GM21529 (cell line): ENCODE measurements around the gene PLAAT4.
"Not testable (repeated sequence)": the region's sequence is repeated elsewhere in the genome, so short reads cannot be mapped to it uniquely, and the experiment has no call there.

Experiments
- ATAC-seq: cut with Tn5 transposase; IDR thresholded peaks from one replicate; pipeline ENCODE4 v1.9.1; 2021; ENCODE audit not compliant: unreplicated experiment

The PLAAT4 gene

GRCh38 chr11:63510360-63511047 is 26.1 kb upstream of the PLAAT4 start:
- no peak for ATAC-seq

GRCh38 chr11:63511048-63511748 is 25.4 kb upstream of the PLAAT4 start:
- no peak for ATAC-seq

GRCh38 chr11:63512816-63513215 is 23.8 kb upstream of the PLAAT4 start:
- no peak for ATAC-seq

GRCh38 chr11:63516109-63516508 is 20.5 kb upstream of the PLAAT4 start:
- no peak for ATAC-seq

- ATAC-seq: no peak
Measured at GRCh38 chr11:63517156-63517555, 19.5 kb upstream of the PLAAT4 start.

GRCh38 chr11:63518548-63518947 is 18.1 kb upstream of the PLAAT4 start:
- no peak for ATAC-seq

GRCh38 chr11:63520606-63521170 is 15.9 kb upstream of the PLAAT4 start:
- ATAC-seq: no peak

- no peak for ATAC-seq
Measured at GRCh38 chr11:63521896-63522295, 14.7 kb upstream of the PLAAT4 start.

- no peak for ATAC-seq
Measured at GRCh38 chr11:63523151-63523550, 13.5 kb upstream of the PLAAT4 start.

- ATAC-seq: no peak
Measured at GRCh38 chr11:63527667-63528066, 8.9 kb upstream of the PLAAT4 start.

- not testable (repeated sequence) for ATAC-seq
Measured at GRCh38 chr11:63528156-63528555, 8.5 kb upstream of the PLAAT4 start.

GRCh38 chr11:63528729-63529278 is 7.8 kb upstream of the PLAAT4 start:
- not testable (repeated sequence) for ATAC-seq

- not testable (repeated sequence) for ATAC-seq
Measured at GRCh38 chr11:63529373-63529772, 7.2 kb upstream of the PLAAT4 start.

- ATAC-seq: no peak
Measured at GRCh38 chr11:63530021-63530420, 6.6 kb upstream of the PLAAT4 start.

- ATAC-seq: peak; percentile 70
Measured at GRCh38 chr11:63531074-63531792, 5.4 kb upstream of the PLAAT4 start.

- ATAC-seq: no peak
Measured at GRCh38 chr11:63532117-63532516, 4.5 kb upstream of the PLAAT4 start.

GRCh38 chr11:63532799-63533475 is 3.7 kb upstream of the PLAAT4 start:
- ATAC-seq: no peak

GRCh38 chr11:63534076-63534475 is 2.5 kb upstream of the PLAAT4 start:
- no peak for ATAC-seq

- ATAC-seq: no peak
Measured at GRCh38 chr11:63534895-63535461, 1.6 kb upstream of the PLAAT4 start.

GRCh38 chr11:63535734-63536133 is 874 bp upstream of the PLAAT4 start:
- ATAC-seq: no peak
